Skeletal muscle tissue (tissue), 1 donor: ENCODE measurements around the gene ART4. TPM values are rescaled to one million over a fixed set of nuclear protein-coding genes. Genes with fewer than 3 reads are reported as not detected.

Experiments used
- total RNA-seq: library from RNA; depleted of rRNA; stranded (reverse); fragments of >200 nt; gene quantifications from one replicate; pipeline ENCODE4 v1.2.3, GENCODE V29; 2014

The ART4 gene
- total RNA-seq, 1 donor from 2014 or later: not detected

Other genes with a start within 250 kb of the ART4 start
- not detected for gene GUCY2C, start 146.9 kb downstream of the ART4 start, total RNA-seq
- gene WBP11, start 40.0 kb downstream of the ART4 start, total RNA-seq: 7.8 TPM
- 2.1 TPM for gene C12orf60, start 39.9 kb downstream of the ART4 start, total RNA-seq
- gene SMCO3, start 29.3 kb downstream of the ART4 start, total RNA-seq: 0.52 TPM
- 292 TPM for gene MGP, start 42.3 kb upstream of the ART4 start, total RNA-seq
- gene ERP27, start 95.0 kb upstream of the ART4 start, total RNA-seq: not detected
- gene ARHGDIB, start 118.1 kb upstream of the ART4 start, total RNA-seq: 17.2 TPM
- gene PDE6H, start 129.5 kb upstream of the ART4 start, total RNA-seq: not detected